Fibroblast of lung (primary cell): Measurements from ENCODE around the gene ADRM1.

Experiments
- EZH2 ChIP-seq: IDR thresholded peaks from 2 replicates; pipeline ENCODE4 v1.5.1; 2012; ENCODE audit warnings: low read length, control low read depth, mild to moderate bottlenecking; ENCODE audit errors: missing control alignments
- TF ChIP-seq, protein P1 (sequence below), 2 donors: IDR thresholded peaks in 1 of 2; conservative IDR thresholded peaks in 1 of 2; 1 replicate in 1 of 2; 2 replicates in 1 of 2; pipeline ENCODE4 v1.5.1; 2011 to 2012; ENCODE audit warnings: low read length in 2 of 2, control low read depth in 1 of 2, inconsistent platforms in 1 of 2, low read depth in 1 of 2, mild to moderate bottlenecking in 1 of 2

DNA sequence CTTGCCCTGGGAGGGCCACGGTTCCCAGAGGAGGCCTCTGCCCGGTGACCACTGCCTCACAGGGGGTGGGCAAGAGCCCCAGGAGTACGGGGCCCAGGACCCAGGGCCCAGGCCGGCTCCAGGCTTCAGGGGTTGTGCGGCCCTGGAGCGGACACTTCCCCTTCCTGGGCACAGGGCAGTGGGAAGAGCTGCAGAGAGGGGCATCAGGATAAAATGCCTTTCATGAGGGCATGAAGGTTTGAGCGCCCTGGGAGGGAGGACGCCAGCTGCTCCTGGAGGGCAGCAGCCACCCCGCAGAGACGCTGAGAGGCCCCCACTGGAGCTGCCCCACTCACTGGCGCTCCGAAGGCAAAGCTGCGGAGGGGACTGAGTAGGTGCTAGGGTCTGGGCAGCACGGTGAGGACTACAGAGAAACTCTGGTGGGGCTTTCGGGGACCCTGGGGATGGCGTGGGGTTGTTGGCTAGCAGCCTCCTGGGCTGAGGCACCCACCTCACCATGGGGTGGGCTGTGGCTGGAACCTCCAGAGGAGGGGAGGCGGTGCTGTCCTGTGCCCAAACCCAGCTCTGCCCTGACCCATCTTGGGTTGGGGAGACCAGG is 53.9 kb downstream of the ADRM1 start:
- TF ChIP-seq, protein P1, sequence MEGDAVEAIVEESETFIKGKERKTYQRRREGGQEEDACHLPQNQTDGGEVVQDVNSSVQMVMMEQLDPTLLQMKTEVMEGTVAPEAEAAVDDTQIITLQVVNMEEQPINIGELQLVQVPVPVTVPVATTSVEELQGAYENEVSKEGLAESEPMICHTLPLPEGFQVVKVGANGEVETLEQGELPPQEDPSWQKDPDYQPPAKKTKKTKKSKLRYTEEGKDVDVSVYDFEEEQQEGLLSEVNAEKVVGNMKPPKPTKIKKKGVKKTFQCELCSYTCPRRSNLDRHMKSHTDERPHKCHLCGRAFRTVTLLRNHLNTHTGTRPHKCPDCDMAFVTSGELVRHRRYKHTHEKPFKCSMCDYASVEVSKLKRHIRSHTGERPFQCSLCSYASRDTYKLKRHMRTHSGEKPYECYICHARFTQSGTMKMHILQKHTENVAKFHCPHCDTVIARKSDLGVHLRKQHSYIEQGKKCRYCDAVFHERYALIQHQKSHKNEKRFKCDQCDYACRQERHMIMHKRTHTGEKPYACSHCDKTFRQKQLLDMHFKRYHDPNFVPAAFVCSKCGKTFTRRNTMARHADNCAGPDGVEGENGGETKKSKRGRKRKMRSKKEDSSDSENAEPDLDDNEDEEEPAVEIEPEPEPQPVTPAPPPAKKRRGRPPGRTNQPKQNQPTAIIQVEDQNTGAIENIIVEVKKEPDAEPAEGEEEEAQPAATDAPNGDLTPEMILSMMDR (conservative IDR thresholded peaks at IDR 0.05 in 1 of 2, IDR thresholded peaks at IDR 0.05 in 1 of 2; ENCODE audit: low read depth in 1 of 2, low read length in 2 of 2), result no peak
- TF ChIP-seq EZH2, result no peak
